Activated CD4-positive, CD25-positive, alpha-beta regulatory T cell (primary cell): ENCODE results near the gene AAK1.
"Not testable (repeated sequence)": the region's sequence is repeated elsewhere in the genome, so short reads cannot be mapped to it uniquely, and the experiment has no call there.

Source experiments
- DNase-seq, 4 experiments: peaks; one replicate each; lab custom pipeline; 2025; lab: John Stamatoyannopoulos, UW

The AAK1 gene

GRCh38 chr2:69625078-69625795 is 18.3 kb downstream of the AAK1 start:
- DNase-seq, result no peak

- DNase-seq, result no peak
Observed at GRCh38 chr2:69624611-69625010, 18.9 kb downstream of the AAK1 start.

GRCh38 chr2:69624131-69624530 is 19.4 kb downstream of the AAK1 start:
- no peak for DNase-seq

- no peak for DNase-seq
Observed at GRCh38 chr2:69623236-69623635, 20.3 kb downstream of the AAK1 start.

GRCh38 chr2:69622805-69623204 is 20.7 kb downstream of the AAK1 start:
- DNase-seq, result not testable (repeated sequence)

- DNase-seq, result not testable (repeated sequence)
Observed at GRCh38 chr2:69622017-69622540, 21.5 kb downstream of the AAK1 start.

GRCh38 chr2:69621440-69621839 is 22.1 kb downstream of the AAK1 start:
- DNase-seq, result no peak

- DNase-seq, result no peak
Observed at GRCh38 chr2:69620870-69621269, 22.7 kb downstream of the AAK1 start.

GRCh38 chr2:69619725-69620124 is 23.8 kb downstream of the AAK1 start:
- no peak for DNase-seq

- no peak for DNase-seq
Observed at GRCh38 chr2:69618362-69618761, 25.2 kb downstream of the AAK1 start.

- DNase-seq, result no peak
Observed at GRCh38 chr2:69617744-69618143, 25.8 kb downstream of the AAK1 start.

GRCh38 chr2:69616755-69617154 is 26.8 kb downstream of the AAK1 start:
- peak in 2 of 4 experiments; percentile 7 to 8 for DNase-seq

- no peak for DNase-seq
Observed at GRCh38 chr2:69615969-69616368, 27.6 kb downstream of the AAK1 start.

- no peak for DNase-seq
Observed at GRCh38 chr2:69615078-69615625, 28.4 kb downstream of the AAK1 start.

- DNase-seq, result no peak
Observed at GRCh38 chr2:69612707-69613106, 30.8 kb downstream of the AAK1 start.

- DNase-seq, result no peak
Observed at GRCh38 chr2:69612200-69612599, 31.3 kb downstream of the AAK1 start.

- no peak for DNase-seq
Observed at GRCh38 chr2:69608109-69608508, 35.4 kb downstream of the AAK1 start.

GRCh38 chr2:69606771-69607170 is 36.8 kb downstream of the AAK1 start:
- not testable (repeated sequence) for DNase-seq

- no peak for DNase-seq
Observed at GRCh38 chr2:69605284-69605683, 38.3 kb downstream of the AAK1 start.

GRCh38 chr2:69604836-69605235 is 38.7 kb downstream of the AAK1 start:
- no peak for DNase-seq

- DNase-seq, result no peak
Observed at GRCh38 chr2:69604026-69604678, 39.4 kb downstream of the AAK1 start.

GRCh38 chr2:69603146-69603743 is 40.3 kb downstream of the AAK1 start:
- no peak for DNase-seq

- no peak for DNase-seq
Observed at GRCh38 chr2:69601179-69601612, 42.3 kb downstream of the AAK1 start.
